ENCODE results near the gene BAX.
A peak's percentile ranks its signal among the peaks of the same experiment; 100 is the strongest.

BAX gene

GRCh38 chr19:48990400-48990799, 35.7 kb downstream of the BAX start:
- peak overlapping the region; percentile 36 for H3K4me3 Mint-ChIP-seq
- no peak for TF ChIP-seq CTCF (IDR thresholded peaks at IDR 0.05)
- peak overlapping the region; percentile 23 for H3K27ac Mint-ChIP-seq
- DNase-seq = no peak
- H3K36me3 Mint-ChIP-seq (ENCODE audit: low read depth) = peaks cover 43% of the 10 kb centered on the region
- H3K9me3 Mint-ChIP-seq = no peaks in the 10 kb centered on the region
- H3K27me3 Mint-ChIP-seq (ENCODE audit: low read depth, poor library complexity) = no peaks in the 10 kb centered on the region
- peaks cover 42% of the 10 kb centered on the region for H3K4me1 Mint-ChIP-seq

- Mint-ChIP-seq H3K4me1 (peaks cover 43% of the 10 kb centered on the region), H3K4me3 (peak overlapping the region; percentile 98), H3K9me3 (no peaks in the 10 kb centered on the region), H3K27me3 (ENCODE audit: low read depth, poor library complexity) (no peaks in the 10 kb centered on the region), H3K36me3 (ENCODE audit: low read depth) (peaks cover 38% of the 10 kb centered on the region), H3K27ac (peak overlapping the region; percentile 59)
- no peak for DNase-seq
- TF ChIP-seq CTCF (IDR thresholded peaks at IDR 0.05) = no peak
These were observed 36.4 kb downstream of the BAX start for GRCh38 chr19:48991011-48991609.

GRCh38 chr19:48991873-48992580, 37.4 kb downstream of the BAX start:
- TF ChIP-seq CTCF (IDR thresholded peaks at IDR 0.05) = no peak
- Mint-ChIP-seq H3K4me1 (peaks cover 43% of the 10 kb centered on the region), H3K9me3 (no peaks in the 10 kb centered on the region), H3K4me3 (peak overlapping the region; percentile 98), H3K27ac (peak overlapping the region; percentile 99), H3K27me3 (ENCODE audit: low read depth, poor library complexity) (no peaks in the 10 kb centered on the region), H3K36me3 (ENCODE audit: low read depth) (peaks cover 34% of the 10 kb centered on the region)
- DNase-seq = no peak

GRCh38 chr19:48992581-48993174, 38.0 kb downstream of the BAX start:
- TF ChIP-seq CTCF (IDR thresholded peaks at IDR 0.05) = no peak
- H3K4me1 Mint-ChIP-seq = peaks cover 43% of the 10 kb centered on the region
- peak overlapping the region; percentile 99 for H3K27ac Mint-ChIP-seq
- no peak for DNase-seq
- H3K4me3 Mint-ChIP-seq = peak overlapping the region; percentile 98
- peaks cover 30% of the 10 kb centered on the region for H3K36me3 Mint-ChIP-seq (ENCODE audit: low read depth)
- no peaks in the 10 kb centered on the region for H3K9me3 Mint-ChIP-seq
- H3K27me3 Mint-ChIP-seq (ENCODE audit: low read depth, poor library complexity) = no peaks in the 10 kb centered on the region

GRCh38 chr19:48993175-48994034, 38.7 kb downstream of the BAX start, which contains the start of the genes GYS1 and RUVBL2:
Gene GYS1 (minus strand): TSS chr19:48993309. CDS start chr19:48993112, 197 bp downstream.
Gene RUVBL2 (plus strand): TSS chr19:48993887. CDS start chr19:48993912, 25 bp downstream.
- peaks cover 24% of the 10 kb centered on the region for H3K36me3 Mint-ChIP-seq (ENCODE audit: low read depth)
- no peaks in the 10 kb centered on the region for H3K27me3 Mint-ChIP-seq (ENCODE audit: low read depth, poor library complexity)
- DNase-seq = peak; percentile 99
- H3K27ac Mint-ChIP-seq = peak within 1 kb of the TSS; percentile 99
- H3K4me1 Mint-ChIP-seq = peaks cover 43% of the 10 kb centered on the region
- H3K9me3 Mint-ChIP-seq = no peaks in the 10 kb centered on the region
- peak within 1 kb of the TSS; percentile 98 for H3K4me3 Mint-ChIP-seq
- peak; percentile 98 for TF ChIP-seq CTCF (IDR thresholded peaks at IDR 0.05)

All from nephron progenitor cell (in vitro differentiated cells).